AG04450 (cell line): ENCODE measurements around the gene AP2B1. TPM values are rescaled to one million over a fixed set of nuclear protein-coding genes. Genes with fewer than 3 reads are reported as not detected.

Experiments
- CTCF ChIA-PET: fragments of 300-600, 350-600 bp; formaldehyde crosslinking; extraction: SDS; loops from one replicate; lab custom pipeline; 2022; ENCODE audit warnings: antibody characterized with exemption, inconsistent platforms; lab: Charles Lee
- POLR2A ChIA-PET: fragments of 350-600 bp; formaldehyde crosslinking; extraction: SDS; loops from one replicate; lab custom pipeline; 2021; ENCODE audit warnings: antibody characterized with exemption, inconsistent platforms; lab: Yijun Ruan, JAX
- DNase-seq: peaks from one replicate; pipeline ENCODE4 v3.0.0-alpha.2; 2011; ENCODE audit warnings: low read depth, low spot score
- H3K27ac ChIP-seq: one replicate; pipeline ENCODE4 v1.5.1; 2012; ENCODE audit warnings: low read depth, low read length, control low read depth
- H3K27me3 ChIP-seq: one replicate; pipeline ENCODE4 v1.6.0; 2012; ENCODE audit warnings: low read length; ENCODE audit not compliant: control insufficient read depth, insufficient read depth
- H3K4me3 ChIP-seq: 2 replicates; pipeline ENCODE4 v1.5.1; 2011; ENCODE audit warnings: mild to moderate bottlenecking, low read depth, low read length, control low read depth
- H3K9me3 ChIP-seq: 2 replicates; pipeline ENCODE4 v1.5.1; 2012; ENCODE audit warnings: low read length; ENCODE audit not compliant: control insufficient read depth, insufficient read depth
- CTCF ChIP-seq: IDR thresholded peaks from 2 replicates; pipeline ENCODE4 v1.5.1; 2011; ENCODE audit warnings: low read depth, low read length, control low read depth, inconsistent platforms
- polyA plus RNA-seq: library from polyadenylated mRNA; depleted of rRNA; stranded (reverse); fragments of >200 nt; gene quantifications from 2 replicates; pipeline ENCODE4 v1.2.3, GENCODE V29; 2011

The AP2B1 gene
- polyA plus RNA-seq, 1 experiment = 258 TPM

GRCh38 chr17:35716897-35717465 lies 129.9 kb downstream of the AP2B1 start:
- POLR2A ChIA-PET = interaction anchor here (1.2 kb wide), 1 partner anchor 9 kb away, joined by 6 read pairs; no protein-coding TSS in a partner anchor
- Histone ChIP-seq H3K9me3 (no peaks in the 10 kb centered on the region), H3K27me3 (no peaks in the 10 kb centered on the region), H3K27ac (no peak overlapping the region), H3K4me3 (no peak overlapping the region)
- no peak for DNase-seq
- CTCF ChIA-PET = interaction anchor here (3.1 kb wide), 1 partner anchor 31 kb away, joined by 11 read pairs; no protein-coding TSS in a partner anchor
- no peak for TF ChIP-seq CTCF

- POLR2A ChIA-PET = interaction anchor here (1.2 kb wide), 1 partner anchor 9 kb away, joined by 6 read pairs; no protein-coding TSS in a partner anchor
- H3K9me3 ChIP-seq = no peaks in the 10 kb centered on the region
- no peak for TF ChIP-seq CTCF
- H3K27me3 ChIP-seq = no peaks in the 10 kb centered on the region
- no peak for DNase-seq
- H3K27ac ChIP-seq = no peak overlapping the region
- H3K4me3 ChIP-seq = no peak overlapping the region
- CTCF ChIA-PET = interaction anchor here (3.1 kb wide), 1 partner anchor 30 kb away, joined by 11 read pairs; no protein-coding TSS in a partner anchor
Measured at GRCh38 chr17:35717475-35717874, 130.4 kb downstream of the AP2B1 start.

GRCh38 chr17:35723735-35724134 lies 136.6 kb downstream of the AP2B1 start:
- no peak for DNase-seq
- TF ChIP-seq CTCF = no peak
- no peaks in the 10 kb centered on the region for H3K9me3 ChIP-seq
- ChIA-PET CTCF (interaction anchor here (1.2 to 2.4 kb wide), 3 partner anchors 24 to 110 kb away, joined by 6 to 10 read pairs (median 7); no protein-coding TSS in a partner anchor), POLR2A (interaction anchor here (0.7 kb wide), 1 partner anchor 96 kb away, joined by 3 read pairs; no protein-coding TSS in a partner anchor)
- H3K4me3 ChIP-seq = no peak overlapping the region
- H3K27ac ChIP-seq = no peak overlapping the region
- H3K27me3 ChIP-seq = no peaks in the 10 kb centered on the region

GRCh38 chr17:35725058-35725457 lies 137.9 kb downstream of the AP2B1 start:
- Histone ChIP-seq H3K4me3 (no peak overlapping the region), H3K27me3 (no peaks in the 10 kb centered on the region), H3K9me3 (no peaks in the 10 kb centered on the region), H3K27ac (no peak overlapping the region)
- ChIA-PET CTCF (interaction anchor here (2.4 to 3.8 kb wide), 2 partner anchors 22 to 112 kb away, joined by 7 to 13 read pairs; no protein-coding TSS in a partner anchor), POLR2A (no interaction called here)
- no peak for DNase-seq
- TF ChIP-seq CTCF = no peak

- Histone ChIP-seq H3K4me3 (no peak overlapping the region), H3K27ac (peak overlapping the region; percentile 70), H3K27me3 (no peaks in the 10 kb centered on the region), H3K9me3 (no peaks in the 10 kb centered on the region)
- DNase-seq = no peak
- ChIA-PET POLR2A (interaction anchor here (1.5 kb wide), 1 partner anchor 8 kb away, joined by 6 read pairs; no protein-coding TSS in a partner anchor), CTCF (interaction anchor here (0.7 to 3.8 kb wide), 3 partner anchors 22 to 113 kb away, joined by 3 to 15 read pairs (median 13); no protein-coding TSS in a partner anchor)
- no peak for TF ChIP-seq CTCF
Measured at GRCh38 chr17:35725802-35726126, 138.6 kb downstream of the AP2B1 start.
